ENCODE measurements around the gene CENPO. TPM values are rescaled to one million over a fixed set of nuclear protein-coding genes. Genes with fewer than 3 reads are reported as not detected.
"Not testable (repeated sequence)": the region's sequence is repeated elsewhere in the genome, so short reads cannot be mapped to it uniquely, and the experiment has no call there.

The CENPO gene
- total and polyA plus RNA-seq, 8 donors = 9.9 to 33.2 (median 20.0) TPM

DNA sequence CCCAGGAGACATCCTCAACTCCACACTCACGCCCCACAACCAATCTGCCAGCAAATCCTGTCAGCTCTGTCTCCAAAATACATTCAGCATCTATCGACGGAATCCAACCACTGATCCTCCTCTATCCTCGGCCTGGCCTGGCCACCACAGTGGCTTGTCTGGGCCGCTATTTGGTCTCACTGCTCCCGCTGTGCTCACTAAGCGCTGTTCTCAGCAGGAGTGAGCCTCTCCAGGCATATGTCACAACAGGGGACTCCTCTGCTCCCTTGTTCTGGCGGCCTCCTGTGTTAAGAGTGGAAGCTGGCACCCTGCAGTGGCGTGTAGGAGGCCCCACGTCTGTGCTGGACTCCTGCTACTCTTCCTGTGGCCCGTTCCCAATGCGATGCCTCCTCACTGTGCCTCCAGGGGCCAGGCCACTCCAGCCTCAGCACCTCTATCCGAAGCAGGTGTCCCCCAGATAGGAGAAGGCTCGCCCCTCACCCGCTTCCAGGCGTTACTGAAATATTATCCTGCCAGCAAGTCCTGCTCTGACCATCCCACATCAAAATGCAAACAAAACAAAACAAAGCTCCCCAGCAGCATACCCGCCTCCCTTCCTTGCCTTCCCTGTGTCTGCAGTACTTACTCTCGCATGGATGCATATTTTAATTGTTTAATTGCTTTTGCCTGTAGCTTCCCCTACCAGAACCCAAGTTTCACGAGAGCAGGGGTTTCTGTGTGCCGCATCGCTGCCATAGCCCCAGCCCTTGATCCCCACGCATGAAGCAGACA is 39.9 kb downstream of the CENPO start:
- intact Hi-C loops (cut with DNase I) = no loop called here
- H3K36me3 ChIP-seq = peaks cover 0 to 8% of the 10 kb centered on the region in 2 donors
- H3K4me1 ChIP-seq = no peaks in the 10 kb centered on the region
- H3K27ac ChIP-seq = no peak overlapping the region
- ATAC-seq = no peak
- H3K27me3 ChIP-seq = no peaks in the 10 kb centered on the region
- no peak for DNase-seq
- TF ChIP-seq, protein P1, sequence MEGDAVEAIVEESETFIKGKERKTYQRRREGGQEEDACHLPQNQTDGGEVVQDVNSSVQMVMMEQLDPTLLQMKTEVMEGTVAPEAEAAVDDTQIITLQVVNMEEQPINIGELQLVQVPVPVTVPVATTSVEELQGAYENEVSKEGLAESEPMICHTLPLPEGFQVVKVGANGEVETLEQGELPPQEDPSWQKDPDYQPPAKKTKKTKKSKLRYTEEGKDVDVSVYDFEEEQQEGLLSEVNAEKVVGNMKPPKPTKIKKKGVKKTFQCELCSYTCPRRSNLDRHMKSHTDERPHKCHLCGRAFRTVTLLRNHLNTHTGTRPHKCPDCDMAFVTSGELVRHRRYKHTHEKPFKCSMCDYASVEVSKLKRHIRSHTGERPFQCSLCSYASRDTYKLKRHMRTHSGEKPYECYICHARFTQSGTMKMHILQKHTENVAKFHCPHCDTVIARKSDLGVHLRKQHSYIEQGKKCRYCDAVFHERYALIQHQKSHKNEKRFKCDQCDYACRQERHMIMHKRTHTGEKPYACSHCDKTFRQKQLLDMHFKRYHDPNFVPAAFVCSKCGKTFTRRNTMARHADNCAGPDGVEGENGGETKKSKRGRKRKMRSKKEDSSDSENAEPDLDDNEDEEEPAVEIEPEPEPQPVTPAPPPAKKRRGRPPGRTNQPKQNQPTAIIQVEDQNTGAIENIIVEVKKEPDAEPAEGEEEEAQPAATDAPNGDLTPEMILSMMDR (IDR thresholded peaks at IDR 0.05) = no peak
- no peak overlapping the region for H3K4me3 ChIP-seq
- no peaks in the 10 kb centered on the region for H3K9me3 ChIP-seq

GRCh38 chr2:24833821-24834732 is 40.9 kb downstream of the CENPO start:
- TF ChIP-seq, protein P1 (IDR thresholded peaks at IDR 0.05) = no peak
- DNase-seq (no peak), ATAC-seq (no peak)
- intact Hi-C loops (cut with DNase I) = no loop called here
- Histone ChIP-seq H3K36me3 (peaks cover 0 to 13% of the 10 kb centered on the region in 2 donors), H3K27ac (no peak overlapping the region), H3K4me3 (no peak overlapping the region), H3K9me3 (no peaks in the 10 kb centered on the region), H3K4me1 (no peaks in the 10 kb centered on the region), H3K27me3 (no peaks in the 10 kb centered on the region)

DNA sequence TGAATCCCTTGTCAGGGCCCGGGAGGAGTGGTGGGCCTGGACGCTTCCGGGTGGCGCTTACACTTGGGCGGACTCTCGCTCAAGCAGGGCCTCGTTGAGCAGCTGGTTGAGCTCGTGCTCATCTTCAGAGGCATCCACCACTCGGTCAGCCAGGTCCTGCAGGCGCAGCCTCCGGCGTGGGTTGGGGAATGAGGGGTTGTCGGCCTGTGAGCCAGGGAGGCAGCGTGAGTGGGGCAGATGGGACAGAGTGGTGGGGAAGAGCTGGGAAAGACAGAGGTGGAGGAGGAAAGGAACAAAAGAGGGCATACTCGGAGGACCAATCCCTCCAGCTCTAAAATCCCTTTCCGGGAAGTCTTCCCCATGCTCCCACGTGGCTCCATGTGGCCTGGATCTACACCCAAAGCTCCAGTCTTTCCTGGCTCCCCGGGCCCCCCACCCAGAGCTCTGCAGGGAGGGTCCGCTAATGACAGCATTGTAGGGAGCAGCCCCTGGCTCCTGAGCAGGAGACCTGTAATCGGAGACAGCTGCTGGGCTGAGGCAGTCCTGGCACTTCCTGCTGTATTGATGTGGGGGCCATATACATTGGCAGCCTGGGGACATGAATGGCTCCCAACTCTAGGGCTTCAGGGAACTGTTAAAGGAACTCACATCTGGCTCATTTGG is 41.6 kb downstream of the CENPO start:
- DNase-seq (no peak), ATAC-seq (no peak)
- Histone ChIP-seq H3K27ac (no peak overlapping the region), H3K4me3 (no peak overlapping the region), H3K9me3 (no peaks in the 10 kb centered on the region), H3K4me1 (no peaks in the 10 kb centered on the region), H3K27me3 (no peaks in the 10 kb centered on the region), H3K36me3 (peaks cover 0 to 13% of the 10 kb centered on the region in 2 donors)
- TF ChIP-seq, protein P1 (IDR thresholded peaks at IDR 0.05) = no peak
- intact Hi-C loops (cut with DNase I) = no loop called here

DNA sequence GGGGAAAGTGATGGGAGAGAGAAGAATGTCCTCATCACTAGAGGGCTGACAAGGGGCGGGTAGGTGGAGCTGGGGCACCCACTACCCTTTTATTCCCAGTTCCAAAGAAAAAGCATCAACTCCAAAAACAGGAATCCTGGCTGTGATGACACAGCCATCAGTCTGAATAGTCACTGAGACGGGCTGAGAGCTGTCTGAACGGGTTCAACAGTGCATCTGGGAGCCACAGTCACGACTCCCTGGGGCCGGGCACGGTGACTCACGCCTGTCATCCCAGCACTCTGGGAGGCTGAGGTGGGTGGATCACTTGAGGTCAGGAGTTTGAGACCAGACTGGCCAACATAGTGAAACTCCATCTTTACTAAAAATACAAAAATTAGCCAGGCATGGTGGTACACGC is 42.2 kb downstream of the CENPO start:
- DNase-seq; H3K4me3 ChIP-seq; intact Hi-C loops (cut with DNase I); H3K27me3 ChIP-seq; H3K9me3 ChIP-seq; H3K4me1 ChIP-seq; ATAC-seq; H3K27ac ChIP-seq: not testable (repeated sequence)
- H3K36me3 ChIP-seq = peaks cover 0 to 13% of the 10 kb centered on the region in 2 donors

- ATAC-seq (no peak), DNase-seq (no peak)
- Histone ChIP-seq H3K27ac (no peak overlapping the region), H3K4me1 (no peaks in the 10 kb centered on the region), H3K27me3 (no peaks in the 10 kb centered on the region), H3K36me3 (peaks cover 0 to 13% of the 10 kb centered on the region in 2 donors), H3K9me3 (no peaks in the 10 kb centered on the region), H3K4me3 (no peak overlapping the region)
- TF ChIP-seq, protein P1 (IDR thresholded peaks at IDR 0.05) = no peak
- intact Hi-C loops (cut with DNase I) = no loop called here
These were observed 43.0 kb downstream of the CENPO start for GRCh38 chr2:24836206-24836605.
